HCT116 (cell line): ENCODE measurements around the gene SLC37A3. TPM values are rescaled to one million over a fixed set of nuclear protein-coding genes. Genes with fewer than 3 reads are reported as not detected.

Experiments used
- ATAC-seq: fragments of 200-7000 bp; cut with Tn5 transposase; 2 replicates; pipeline ENCODE4 v1.9.1; 2020; ENCODE audit warnings: mild to moderate bottlenecking, moderate library complexity
- BruUV-seq: library from RNA; stranded (reverse); fragments of 400-500 nt; replicated peaks from 2 replicates; lab custom pipeline; 2021; lab: Mats Ljungman, UMichigan
- CTCF ChIA-PET: fragments of 300-600 bp; sonication (Branson Sonifier 250); formaldehyde crosslinking; loops from one replicate; lab custom pipeline; 2021; ENCODE audit warnings: antibody characterized with exemption; lab: Charles Lee
- POLR2A ChIA-PET: fragments of 300-600, 350-600 bp; sonication (Branson Sonifier 250); formaldehyde crosslinking; loops from one replicate; lab custom pipeline; 2021; ENCODE audit warnings: antibody characterized with exemption; lab: Charles Lee
- RAD21 ChIA-PET, 2 experiments: fragments of 300-600 bp; sonication (Branson Sonifier 250); formaldehyde crosslinking; loops; one replicate each; lab custom pipeline; 2023; ENCODE audit warnings: low total read pairs in 2 of 2; ENCODE audit not compliant: uncharacterized antibody in 2 of 2, unreplicated experiment in 2 of 2, low non-redundant PET in 1 of 2; lab: Charles Lee
- DNase-seq: peaks from one replicate; pipeline ENCODE4 v3.0.0-alpha.2; 2010; ENCODE audit warnings: low read depth, low spot score
- H2AFZ ChIP-seq: fragments of 200-600 bp; shearing (Covaris generic), sonication (generic); 2 replicates; pipeline ENCODE4 v1.6.1; 2017; ENCODE audit warnings: low read depth, mixed run types, mixed read lengths, antibody characterized with exemption, low read length; ENCODE audit not compliant: poor library complexity, severe bottlenecking
- H3K27ac ChIP-seq: 2 replicates; pipeline ENCODE4 v1.5.1; 2012; ENCODE audit warnings: low read depth, low read length
- H3K27me3 ChIP-seq: fragments of 200-600 bp; sonication (generic); 2 replicates; pipeline ENCODE4 v1.6.1; 2016; ENCODE audit warnings: mixed run types, low read length, mixed read lengths; ENCODE audit not compliant: insufficient read depth
- H3K36me3 ChIP-seq, 2 experiments: fragments of 200-500 bp in 1 of 2; fragments of 200-600 bp in 1 of 2; sonication (Bioruptor generic) in 1 of 2; sonication (generic) in 1 of 2; 2 replicates each; pipeline versions ENCODE4 v1.5.1 to v1.6.1; 2014 to 2016; ENCODE audit warnings: low read length in 2 of 2, inconsistent platforms in 1 of 2, mixed read lengths in 1 of 2, mixed run types in 1 of 2; ENCODE audit not compliant: insufficient read depth in 2 of 2, control insufficient read depth in 1 of 2
- H3K4me1 ChIP-seq, 2 experiments: fragments of 200-600 bp in 1 of 2; sonication (generic) in 1 of 2; 2 replicates each; pipeline versions ENCODE4 v1.5.1 to v1.6.1; 2012 to 2017; ENCODE audit warnings: low read length in 2 of 2, inconsistent platforms in 1 of 2, mild to moderate bottlenecking in 1 of 2, mixed read lengths in 1 of 2, mixed run types in 1 of 2, moderate library complexity in 1 of 2; ENCODE audit not compliant: insufficient read depth in 2 of 2, control insufficient read depth in 1 of 2
- H3K4me2 ChIP-seq: fragments of 200-600 bp; sonication (generic); 2 replicates; pipeline ENCODE4 v1.6.1; 2017; ENCODE audit warnings: mixed run types, low read length, mixed read lengths
- H3K4me3 ChIP-seq, 2 experiments: fragments of 200-600 bp in 1 of 2; sonication (generic) in 1 of 2; replicated peaks in 1 of 2; 2 replicates each; pipeline ENCODE4 v1.5.1; 2011 to 2016; ENCODE audit warnings: low read length in 2 of 2, control low read depth in 1 of 2, low read depth in 1 of 2, mild to moderate bottlenecking in 1 of 2, mixed read lengths in 1 of 2, mixed run types in 1 of 2
- H3K79me2 ChIP-seq: fragments of 200-600 bp; sonication (generic); 2 replicates; pipeline ENCODE4 v1.6.1; 2017; ENCODE audit warnings: mild to moderate bottlenecking, mixed run types, low read length, moderate library complexity, mixed read lengths; ENCODE audit not compliant: insufficient read depth
- H3K9ac ChIP-seq: fragments of 200-600 bp; sonication (generic); 2 replicates; pipeline ENCODE4 v1.6.1; 2016; ENCODE audit warnings: low read length, mixed read lengths
- H3K9me2 ChIP-seq: fragments of 200-600 bp; sonication (generic), shearing (Covaris generic); 2 replicates; pipeline ENCODE4 v1.6.1; 2017; ENCODE audit warnings: mixed run types, mild to moderate bottlenecking, moderate library complexity; ENCODE audit not compliant: insufficient read depth
- H3K9me3 ChIP-seq, 2 experiments: fragments of 200-500 bp in 1 of 2; fragments of 200-600 bp in 1 of 2; sonication (Bioruptor generic) in 1 of 2; sonication (generic) in 1 of 2; 2 replicates each; pipeline ENCODE4 v1.6.1; 2014 to 2017; ENCODE audit warnings: low read length in 2 of 2, mixed read lengths in 2 of 2, inconsistent platforms in 1 of 2, low read depth in 1 of 2, mild to moderate bottlenecking in 1 of 2, mixed run types in 1 of 2, moderate library complexity in 1 of 2; ENCODE audit not compliant: control insufficient read depth in 1 of 2, insufficient read depth in 1 of 2
- H4K20me1 ChIP-seq: fragments of 200-600 bp; sonication (generic), shearing (Covaris generic); 2 replicates; pipeline ENCODE4 v1.6.1; 2017; ENCODE audit warnings: mixed run types, mild to moderate bottlenecking, moderate library complexity; ENCODE audit not compliant: insufficient read depth
- CBX3 ChIP-seq: IDR thresholded peaks from 2 replicates; pipeline ENCODE4 v1.6.1; 2012; ENCODE audit warnings: low read depth
- CEBPB ChIP-seq: IDR thresholded peaks from 2 replicates; pipeline ENCODE4 v1.6.1; 2012; ENCODE audit warnings: low read depth
- EZH2phosphoT487 ChIP-seq: fragments of 200-600 bp; IDR thresholded peaks from 2 replicates; pipeline ENCODE4 v1.6.1; 2018; ENCODE audit warnings: antibody characterized with exemption, borderline replicate concordance
- JUND ChIP-seq: IDR thresholded peaks from 2 replicates; pipeline ENCODE4 v1.6.1; 2012
- POLR2A ChIP-seq: IDR thresholded peaks from 2 replicates; pipeline ENCODE4 v1.7.0; 2011; ENCODE audit warnings: borderline replicate concordance; ENCODE audit not compliant: insufficient read depth, insufficient read length; ENCODE audit errors: extremely low read depth
- RAD21 ChIP-seq: IDR thresholded peaks from 2 replicates; pipeline ENCODE4 v1.6.1; 2012; ENCODE audit warnings: low read depth, mild to moderate bottlenecking
- SIN3A ChIP-seq: IDR thresholded peaks from 2 replicates; pipeline ENCODE4 v1.6.1; 2012; ENCODE audit warnings: low read depth
- SP1 ChIP-seq: IDR thresholded peaks from 2 replicates; pipeline ENCODE4 v1.6.1; 2012; ENCODE audit warnings: low read depth
- TCF7L2 ChIP-seq: IDR thresholded peaks from 2 replicates; pipeline ENCODE4 v1.7.0; 2011; ENCODE audit warnings: borderline replicate concordance, inconsistent platforms; ENCODE audit not compliant: insufficient read depth, insufficient read length; ENCODE audit errors: extremely low read depth
- ZFX ChIP-seq: fragments of 450-650 bp; IDR thresholded peaks from 2 replicates; pipeline ENCODE4 v1.6.1; 2017
- ZNF274 ChIP-seq: fragments of 200-500 bp; sonication (Bioruptor generic); IDR thresholded peaks from 2 replicates; pipeline ENCODE4 v1.6.1; 2014; ENCODE audit warnings: mild to moderate bottlenecking, low read depth, low read length, inconsistent platforms
- intact Hi-C: fragments of 100-400 bp; cut with micrococcal nuclease; formaldehyde crosslinking; loops from 2 replicates; pipeline ENCODE4 v1.10.0; 2022
- total RNA-seq: library from RNA; stranded (reverse); gene quantifications from one replicate; pipeline ENCODE4 v1.2.1, GENCODE V29; 2021; ENCODE audit not compliant: unreplicated experiment
- TF ChIP-seq, protein P1 (sequence below): IDR thresholded peaks from 2 replicates; pipeline ENCODE4 v1.6.1; 2012
- TF ChIP-seq, protein P2 (sequence below): IDR thresholded peaks from 2 replicates; pipeline ENCODE4 v1.6.1; 2012
- TF ChIP-seq, protein P3 (sequence below), 3 experiments: fragments of 200-600 bp in 1 of 3; sonication (generic) in 1 of 3; IDR thresholded peaks in 2 of 3; conservative IDR thresholded peaks in 1 of 3; 2 replicates each; pipeline ENCODE4 v1.5.1; 2012 to 2017; ENCODE audit warnings: low read depth in 2 of 3, low read length in 2 of 3, antibody characterized with exemption in 1 of 3, borderline replicate concordance in 1 of 3, control low read depth in 1 of 3, mild to moderate bottlenecking in 1 of 3, mixed read lengths in 1 of 3, mixed run types in 1 of 3, moderate library complexity in 1 of 3; ENCODE audit not compliant: insufficient read depth in 1 of 3

The SLC37A3 gene
- total RNA-seq, 1 experiment from 2014 or later = 41.8 TPM

DNA sequence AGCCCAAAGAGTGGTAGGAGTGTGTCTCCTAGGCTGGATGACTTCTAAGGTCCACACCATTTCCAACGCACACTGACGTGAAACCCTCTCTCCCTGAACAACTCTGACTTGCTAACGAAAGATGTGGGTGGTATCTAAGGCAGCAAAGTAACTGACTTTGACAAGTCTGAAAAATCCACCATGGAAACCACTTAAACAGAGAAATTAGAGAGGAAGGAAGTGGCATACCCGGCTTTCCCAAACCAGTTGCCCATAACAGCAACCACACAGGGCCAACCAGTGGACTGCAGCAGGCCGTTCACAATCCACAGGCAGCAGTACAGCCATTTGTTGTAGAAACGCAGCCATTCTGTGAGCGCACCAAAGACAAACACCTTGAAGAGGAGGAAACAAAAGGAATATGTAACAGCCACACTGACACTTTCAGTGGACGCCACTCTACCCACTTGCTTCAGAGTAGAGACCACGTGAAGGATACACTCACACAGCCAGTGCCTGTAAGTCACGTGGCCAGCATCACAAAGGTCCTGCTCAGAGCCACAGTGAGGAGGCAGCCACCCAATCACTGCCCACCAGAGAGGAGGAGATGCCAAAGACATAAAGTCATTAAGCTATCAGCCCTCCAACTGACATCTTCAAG is 39.8 kb downstream of the SLC37A3 start:
- H3K27ac ChIP-seq = no peak overlapping the region
- no peak overlapping the region for H3K9ac ChIP-seq
- H2AFZ ChIP-seq = no peak overlapping the region
- TF ChIP-seq CEBPB = no peak
- no peak for TF ChIP-seq ZFX
- TF ChIP-seq, protein P1, sequence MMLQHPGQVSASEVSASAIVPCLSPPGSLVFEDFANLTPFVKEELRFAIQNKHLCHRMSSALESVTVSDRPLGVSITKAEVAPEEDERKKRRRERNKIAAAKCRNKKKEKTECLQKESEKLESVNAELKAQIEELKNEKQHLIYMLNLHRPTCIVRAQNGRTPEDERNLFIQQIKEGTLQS = no peak
- no peak for TF ChIP-seq CBX3
- TF ChIP-seq SIN3A = no peak
- TF ChIP-seq, protein P2, sequence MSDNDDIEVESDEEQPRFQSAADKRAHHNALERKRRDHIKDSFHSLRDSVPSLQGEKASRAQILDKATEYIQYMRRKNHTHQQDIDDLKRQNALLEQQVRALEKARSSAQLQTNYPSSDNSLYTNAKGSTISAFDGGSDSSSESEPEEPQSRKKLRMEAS = no peak
- TF ChIP-seq ZNF274 = no peak
- no peak for TF ChIP-seq TCF7L2
- TF ChIP-seq SP1 = no peak
- no peak for TF ChIP-seq JUND
- TF ChIP-seq, protein P3, sequence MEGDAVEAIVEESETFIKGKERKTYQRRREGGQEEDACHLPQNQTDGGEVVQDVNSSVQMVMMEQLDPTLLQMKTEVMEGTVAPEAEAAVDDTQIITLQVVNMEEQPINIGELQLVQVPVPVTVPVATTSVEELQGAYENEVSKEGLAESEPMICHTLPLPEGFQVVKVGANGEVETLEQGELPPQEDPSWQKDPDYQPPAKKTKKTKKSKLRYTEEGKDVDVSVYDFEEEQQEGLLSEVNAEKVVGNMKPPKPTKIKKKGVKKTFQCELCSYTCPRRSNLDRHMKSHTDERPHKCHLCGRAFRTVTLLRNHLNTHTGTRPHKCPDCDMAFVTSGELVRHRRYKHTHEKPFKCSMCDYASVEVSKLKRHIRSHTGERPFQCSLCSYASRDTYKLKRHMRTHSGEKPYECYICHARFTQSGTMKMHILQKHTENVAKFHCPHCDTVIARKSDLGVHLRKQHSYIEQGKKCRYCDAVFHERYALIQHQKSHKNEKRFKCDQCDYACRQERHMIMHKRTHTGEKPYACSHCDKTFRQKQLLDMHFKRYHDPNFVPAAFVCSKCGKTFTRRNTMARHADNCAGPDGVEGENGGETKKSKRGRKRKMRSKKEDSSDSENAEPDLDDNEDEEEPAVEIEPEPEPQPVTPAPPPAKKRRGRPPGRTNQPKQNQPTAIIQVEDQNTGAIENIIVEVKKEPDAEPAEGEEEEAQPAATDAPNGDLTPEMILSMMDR (IDR thresholded peaks at IDR 0.05 in 2 of 3, conservative IDR thresholded peaks at IDR 0.05 in 1 of 3; ENCODE audit: borderline replicate concordance in 1 of 3, insufficient read depth in 1 of 3, low read depth in 2 of 3, low read length in 2 of 3) = no peak
- TF ChIP-seq EZH2phosphoT487 = no peak
- TF ChIP-seq RAD21 = no peak
- TF ChIP-seq POLR2A = no peak
- H3K4me1 ChIP-seq = no peaks in the 10 kb centered on the region
- H3K27me3 ChIP-seq = no peaks in the 10 kb centered on the region
- intact Hi-C loops = no loop called here
- H3K4me2 ChIP-seq = no peak overlapping the region
- H3K36me3 ChIP-seq = peaks cover 8 to 14% of the 10 kb centered on the region in 2 experiments; a peak in 2 of 4 replicates
- DNase-seq = no peak
- H3K9me3 ChIP-seq = no peaks in the 10 kb centered on the region
- ATAC-seq = no peak
- H3K4me3 ChIP-seq = no peak overlapping the region
- no peaks in the 10 kb centered on the region for H3K79me2 ChIP-seq
- no peaks in the 10 kb centered on the region for H3K9me2 ChIP-seq
- BruUV-seq = no TSS peak
- ChIA-PET CTCF (no interaction called here), POLR2A (no interaction called here), RAD21 (no interaction called here)
- H4K20me1 ChIP-seq = no peaks in the 10 kb centered on the region
